Mucosa of descending colon (tissue), 3 donors: ENCODE data around the gene KAZN. TPM values are rescaled to one million over a fixed set of nuclear protein-coding genes. Genes with fewer than 3 reads are reported as not detected.

Experiments used
- ATAC-seq: fragments of 200-7000 bp; cut with Tn5 transposase; one replicate; pipeline ENCODE4 v1.9.1; 2020; ENCODE audit warnings: mild to moderate bottlenecking, moderate library complexity
- DNase-seq, 3 donors: peaks; one replicate each; pipeline ENCODE4 v3.0.0-alpha.2; 2020
- H3K36me3 ChIP-seq: fragments of 200-600 bp; one replicate; pipeline ENCODE4 v1.8.0; 2021; ENCODE audit warnings: low read depth, mild to moderate bottlenecking
- H3K4me1 ChIP-seq: fragments of 200-600 bp; one replicate; pipeline ENCODE4 v1.8.0; 2021; ENCODE audit warnings: low read depth, mild to moderate bottlenecking
- H3K4me3 ChIP-seq: fragments of 200-600 bp; one replicate; pipeline ENCODE4 v1.8.0; 2021; ENCODE audit warnings: mild to moderate bottlenecking
- H3K9me3 ChIP-seq: fragments of 200-600 bp; one replicate; pipeline ENCODE4 v1.8.0; 2021; ENCODE audit warnings: mild to moderate bottlenecking
- CTCF ChIP-seq: fragments of 200-600 bp; IDR thresholded peaks from one replicate; pipeline ENCODE4 v1.8.0; 2022; ENCODE audit warnings: antibody characterized with exemption, mild to moderate bottlenecking
- intact Hi-C, 2 donors: fragments of 100-400 bp; cut with DNase I in 1 of 2; cut with micrococcal nuclease in 1 of 2; formaldehyde crosslinking; loops; one replicate each; pipeline versions ENCODE4 v1.11.0 to v1.11.1; 2022; cut with DNase I, micrococcal nuclease
- total RNA-seq, 3 donors: library from RNA; stranded (reverse); fragmentation: NEBNext Ultra II Directional in 2 of 3; extraction: Animal tissue kit (Norgen Biotek cat#: 25700) in 2 of 3; gene quantifications; one replicate each; pipeline versions ENCODE4 v1.2.1 to v1.2.4, GENCODE V29; 2021 to 2023
- donor health status: DM: no; HTN: no; CAD: no; lungs with moderate emphysema.
- donor health status: DM: no; HTN: no; CAD: no.
- donor health status: DM: no; HTN: yes; CAD: no.

Gene KAZN
- total RNA-seq, 3 donors from 2014 or later: 9.7 to 21.9 (median 15.8) TPM

GRCh38 chr1:14650951-14651350 is 52.5 kb downstream of the KAZN start:
- DNase-seq (no peak), ATAC-seq (no peak)
- intact Hi-C loops: no loop called here
- TF ChIP-seq CTCF: no peak
- no peaks in the 10 kb centered on the region for H3K9me3 ChIP-seq
- H3K4me3 ChIP-seq: no peak overlapping the region
- no peaks in the 10 kb centered on the region for H3K36me3 ChIP-seq
- H3K4me1 ChIP-seq: no peaks in the 10 kb centered on the region

- no peak for TF ChIP-seq CTCF
- no peak for ATAC-seq
These were observed 54.4 kb downstream of the KAZN start for GRCh38 chr1:14652840-14653239.

GRCh38 chr1:14653461-14653960 is 55.0 kb downstream of the KAZN start:
- no peak overlapping the region for H3K4me3 ChIP-seq
- ATAC-seq: no peak

More at GRCh38 chr1:14652840-14653239, 54.4 kb downstream of the KAZN start:
- Histone ChIP-seq H3K36me3 (no peaks in the 10 kb centered on the region), H3K4me3 (no peak overlapping the region), H3K9me3 (no peaks in the 10 kb centered on the region), H3K4me1 (no peaks in the 10 kb centered on the region)
- intact Hi-C loops: no loop called here
- DNase-seq: no peak

GRCh38 chr1:14654554-14654953 is 56.1 kb downstream of the KAZN start:
- Histone ChIP-seq H3K4me3 (no peak overlapping the region), H3K9me3 (no peaks in the 10 kb centered on the region), H3K4me1 (no peaks in the 10 kb centered on the region), H3K36me3 (no peaks in the 10 kb centered on the region)
- no peak for TF ChIP-seq CTCF
- no peak for ATAC-seq
- DNase-seq: no peak
- intact Hi-C loops: no loop called here

More at GRCh38 chr1:14653461-14653960, 55.0 kb downstream of the KAZN start:
- Histone ChIP-seq H3K9me3 (no peaks in the 10 kb centered on the region), H3K4me1 (no peaks in the 10 kb centered on the region), H3K36me3 (no peaks in the 10 kb centered on the region)
- intact Hi-C loops: no loop called here
- DNase-seq: no peak
- no peak for TF ChIP-seq CTCF

- no peaks in the 10 kb centered on the region for H3K36me3 ChIP-seq
- ATAC-seq (no peak), DNase-seq (no peak)
- no peak overlapping the region for H3K4me3 ChIP-seq
- TF ChIP-seq CTCF: no peak
- no peaks in the 10 kb centered on the region for H3K9me3 ChIP-seq
- intact Hi-C loops: no loop called here
- H3K4me1 ChIP-seq: no peaks in the 10 kb centered on the region
These were observed 56.9 kb downstream of the KAZN start for GRCh38 chr1:14655385-14655784.

GRCh38 chr1:14656384-14656937 is 58.0 kb downstream of the KAZN start:
- Histone ChIP-seq H3K4me3 (no peak overlapping the region), H3K36me3 (no peaks in the 10 kb centered on the region), H3K9me3 (no peaks in the 10 kb centered on the region), H3K4me1 (no peaks in the 10 kb centered on the region)
- DNase-seq (no peak), ATAC-seq (no peak)
- intact Hi-C loops: no loop called here
- TF ChIP-seq CTCF: no peak
